ENCODE results near the gene ASCL5. TPM values are rescaled to one million over a fixed set of nuclear protein-coding genes. Genes with fewer than 3 reads are reported as not detected.

The ASCL5 gene
- total RNA-seq, 1 experiment from 2014 or later: not detected

GRCh38 chr1:201143726-201144635 is 17.0 kb upstream of the ASCL5 start:
- H3K36me3 ChIP-seq (ENCODE audit: insufficient read depth, low read length, poor library complexity, severe bottlenecking): peaks cover 63% of the 10 kb centered on the region
- TF ChIP-seq EZH2 (IDR thresholded peaks at IDR 0.05; ENCODE audit: borderline replicate concordance, low read depth, low read length, poor library complexity, severe bottlenecking) (no peak), CTCF (conservative IDR thresholded peaks at IDR 0.05; ENCODE audit: low read depth, low read length) (no peak)
- POLR2A ChIA-PET (ENCODE audit: low non-redundant PET): no interaction called here
- no TSS peak for BruUV-seq (replicated peaks)
- H3K27ac ChIP-seq (ENCODE audit: low read depth, low read length, poor library complexity, severe bottlenecking): no peak overlapping the region
- CTCF ChIA-PET: no interaction called here
- no peaks in the 10 kb centered on the region for H3K9me3 ChIP-seq (ENCODE audit: low read depth, low read length, poor library complexity, severe bottlenecking)
- H3K27me3 ChIP-seq (replicated peaks; ENCODE audit: insufficient read depth, low read depth, low read length, poor library complexity): no peaks in the 10 kb centered on the region
- peaks cover 5% of the 10 kb centered on the region for H3K4me1 ChIP-seq (ENCODE audit: insufficient read depth, low read length, poor library complexity, severe bottlenecking)
- DNase-seq (ENCODE audit: low spot score): no peak
- intact Hi-C loops (cut with micrococcal nuclease; ENCODE audit: unreplicated experiment): no loop called here
- H3K4me3 ChIP-seq (ENCODE audit: low read depth, low read length, poor library complexity, severe bottlenecking): no peak overlapping the region

GRCh38 chr1:201142849-201143725 is 16.1 kb upstream of the ASCL5 start:
- ChIA-PET CTCF (no interaction called here), POLR2A (ENCODE audit: low non-redundant PET) (no interaction called here)
- peaks cover 5% of the 10 kb centered on the region for H3K4me1 ChIP-seq (ENCODE audit: insufficient read depth, low read length, poor library complexity, severe bottlenecking)
- H3K9me3 ChIP-seq (ENCODE audit: low read depth, low read length, poor library complexity, severe bottlenecking): no peaks in the 10 kb centered on the region
- intact Hi-C loops (cut with micrococcal nuclease; ENCODE audit: unreplicated experiment): no loop called here
- H3K4me3 ChIP-seq (ENCODE audit: low read depth, low read length, poor library complexity, severe bottlenecking): no peak overlapping the region
- peaks cover 55% of the 10 kb centered on the region for H3K36me3 ChIP-seq (ENCODE audit: insufficient read depth, low read length, poor library complexity, severe bottlenecking)
- no peak for DNase-seq (ENCODE audit: low spot score)
- no peak for TF ChIP-seq EZH2 (IDR thresholded peaks at IDR 0.05; ENCODE audit: borderline replicate concordance, low read depth, low read length, poor library complexity, severe bottlenecking)
- no peak for TF ChIP-seq CTCF (conservative IDR thresholded peaks at IDR 0.05; ENCODE audit: low read depth, low read length)
- no peak overlapping the region for H3K27ac ChIP-seq (ENCODE audit: low read depth, low read length, poor library complexity, severe bottlenecking)
- no TSS peak for BruUV-seq (replicated peaks)
- no peaks in the 10 kb centered on the region for H3K27me3 ChIP-seq (replicated peaks; ENCODE audit: insufficient read depth, low read depth, low read length, poor library complexity)

GRCh38 chr1:201142011-201142848 is 15.2 kb upstream of the ASCL5 start:
- ChIA-PET CTCF (no interaction called here), POLR2A (ENCODE audit: low non-redundant PET) (no interaction called here)
- Histone ChIP-seq H3K27me3 (replicated peaks; ENCODE audit: insufficient read depth, low read depth, low read length, poor library complexity) (no peaks in the 10 kb centered on the region), H3K9me3 (ENCODE audit: low read depth, low read length, poor library complexity, severe bottlenecking) (no peaks in the 10 kb centered on the region), H3K36me3 (ENCODE audit: insufficient read depth, low read length, poor library complexity, severe bottlenecking) (peaks cover 55% of the 10 kb centered on the region), H3K4me3 (ENCODE audit: low read depth, low read length, poor library complexity, severe bottlenecking) (no peak overlapping the region), H3K27ac (ENCODE audit: low read depth, low read length, poor library complexity, severe bottlenecking) (no peak overlapping the region), H3K4me1 (ENCODE audit: insufficient read depth, low read length, poor library complexity, severe bottlenecking) (peaks cover 5% of the 10 kb centered on the region)
- no peak for DNase-seq (ENCODE audit: low spot score)
- intact Hi-C loops (cut with micrococcal nuclease; ENCODE audit: unreplicated experiment): no loop called here
- BruUV-seq (replicated peaks): no TSS peak
- TF ChIP-seq CTCF (conservative IDR thresholded peaks at IDR 0.05; ENCODE audit: low read depth, low read length) (no peak), EZH2 (IDR thresholded peaks at IDR 0.05; ENCODE audit: borderline replicate concordance, low read depth, low read length, poor library complexity, severe bottlenecking) (no peak)
